Osteoblast (primary cell): ENCODE measurements around the gene FGF21. TPM values are rescaled to one million over a fixed set of nuclear protein-coding genes. Genes with fewer than 3 reads are reported as not detected.
A peak's percentile ranks its signal among the peaks of the same experiment; 100 is the strongest.

Experiments used
- DNase-seq: peaks from one replicate; pipeline ENCODE4 v3.0.0; 2011; ENCODE audit warnings: low spot score, mixed read lengths; ENCODE audit not compliant: insufficient read length; ENCODE audit errors: missing footprints
- H2AFZ ChIP-seq: 2 replicates; pipeline ENCODE4 v1.6.0; 2011; ENCODE audit warnings: mild to moderate bottlenecking, low read length
- H3K27ac ChIP-seq: 2 replicates; pipeline ENCODE4 v1.5.1; 2011; ENCODE audit warnings: mild to moderate bottlenecking, low read depth, low read length, moderate library complexity
- H3K27me3 ChIP-seq: 2 replicates; pipeline ENCODE4 v1.6.0; 2012; ENCODE audit warnings: mild to moderate bottlenecking, control low read depth, inconsistent platforms, low read length, moderate library complexity; ENCODE audit not compliant: insufficient read depth
- H3K36me3 ChIP-seq: 2 replicates; pipeline ENCODE4 v1.5.1; 2011; ENCODE audit warnings: mild to moderate bottlenecking, low read length, control low read depth, moderate library complexity; ENCODE audit not compliant: insufficient read depth
- H3K4me1 ChIP-seq: 2 replicates; pipeline ENCODE4 v1.5.1; 2011; ENCODE audit warnings: mild to moderate bottlenecking, low read length, control low read depth, moderate library complexity; ENCODE audit not compliant: insufficient read depth
- H3K4me2 ChIP-seq: 2 replicates; pipeline ENCODE4 v1.6.0; 2011; ENCODE audit warnings: mild to moderate bottlenecking, low read length; ENCODE audit not compliant: insufficient read depth
- H3K4me3 ChIP-seq: fragments of 200-600 bp; sonication (generic); 3 replicates; pipeline ENCODE4 v1.5.1; 2012; ENCODE audit warnings: mild to moderate bottlenecking, low read length, inconsistent platforms; ENCODE audit not compliant: insufficient read depth
- H3K79me2 ChIP-seq: 2 replicates; pipeline ENCODE4 v1.6.0; 2012; ENCODE audit warnings: mild to moderate bottlenecking, low read length, control low read depth, inconsistent platforms; ENCODE audit not compliant: insufficient read depth
- H3K9me3 ChIP-seq: 2 replicates; pipeline ENCODE4 v1.5.1; 2011; ENCODE audit warnings: low read depth, low read length, control low read depth
- H4K20me1 ChIP-seq: 2 replicates; pipeline ENCODE4 v1.6.0; 2012; ENCODE audit warnings: mild to moderate bottlenecking, low read length, control low read depth; ENCODE audit not compliant: insufficient read depth
- CTCF ChIP-seq: IDR thresholded peaks from 2 replicates; pipeline ENCODE4 v1.5.1; 2011; ENCODE audit warnings: mild to moderate bottlenecking, low read depth, low read length, moderate library complexity; ENCODE audit errors: extremely low read depth
- total RNA-seq: library from RNA; depleted of rRNA; stranded (reverse); fragments of >200 nt; gene quantifications from 2 replicates; pipeline ENCODE4 v1.2.3, GENCODE V29; 2012

Gene FGF21
- total RNA-seq, 1 donor = not detected

GRCh38 chr19:48720251-48720612 is 35.1 kb upstream of the FGF21 start:
- H3K79me2 ChIP-seq = peaks cover 2% of the 10 kb centered on the region
- H3K4me2 ChIP-seq = peak overlapping the region; percentile 79
- H3K4me3 ChIP-seq = peak overlapping the region; percentile 75
- no peaks in the 10 kb centered on the region for H4K20me1 ChIP-seq
- H3K9me3 ChIP-seq = no peaks in the 10 kb centered on the region
- H3K27me3 ChIP-seq = no peaks in the 10 kb centered on the region
- DNase-seq = no peak
- no peak for TF ChIP-seq CTCF
- H2AFZ ChIP-seq = peak overlapping the region; percentile 93
- peaks cover 31% of the 10 kb centered on the region for H3K4me1 ChIP-seq
- H3K27ac ChIP-seq = no peak overlapping the region
- H3K36me3 ChIP-seq = peaks cover 4% of the 10 kb centered on the region

- peaks cover 4% of the 10 kb centered on the region for H3K36me3 ChIP-seq
- H3K4me2 ChIP-seq = peak overlapping the region; percentile 79
- H2AFZ ChIP-seq = peak overlapping the region; percentile 93
- DNase-seq = peak; percentile 100
- no peaks in the 10 kb centered on the region for H3K9me3 ChIP-seq
- H3K4me3 ChIP-seq = peak overlapping the region; percentile 75
- H3K4me1 ChIP-seq = peaks cover 29% of the 10 kb centered on the region
- TF ChIP-seq CTCF = no peak
- no peaks in the 10 kb centered on the region for H3K79me2 ChIP-seq
- H4K20me1 ChIP-seq = no peaks in the 10 kb centered on the region
- no peaks in the 10 kb centered on the region for H3K27me3 ChIP-seq
- H3K27ac ChIP-seq = peak overlapping the region; percentile 89
Measured at GRCh38 chr19:48720613-48721296, 34.6 kb upstream of the FGF21 start.

- H3K9me3 ChIP-seq = no peaks in the 10 kb centered on the region
- no peak for TF ChIP-seq CTCF
- no peak overlapping the region for H3K27ac ChIP-seq
- H3K4me1 ChIP-seq = peaks cover 22% of the 10 kb centered on the region
- no peak overlapping the region for H3K4me2 ChIP-seq
- H3K36me3 ChIP-seq = peaks cover 4% of the 10 kb centered on the region
- H3K4me3 ChIP-seq = no peak overlapping the region
- H3K79me2 ChIP-seq = no peaks in the 10 kb centered on the region
- no peak overlapping the region for H2AFZ ChIP-seq
- H4K20me1 ChIP-seq = no peaks in the 10 kb centered on the region
- H3K27me3 ChIP-seq = no peaks in the 10 kb centered on the region
- DNase-seq = peak; percentile 31
Measured at GRCh38 chr19:48722196-48722708, 33.1 kb upstream of the FGF21 start.

GRCh38 chr19:48724796-48725753 is 30.2 kb upstream of the FGF21 start:
- no peak overlapping the region for H3K4me3 ChIP-seq
- H4K20me1 ChIP-seq = no peaks in the 10 kb centered on the region
- peak overlapping the region; percentile 91 for H2AFZ ChIP-seq
- H3K36me3 ChIP-seq = peaks cover 4% of the 10 kb centered on the region
- no peak for TF ChIP-seq CTCF
- no peaks in the 10 kb centered on the region for H3K9me3 ChIP-seq
- peak; percentile 97 for DNase-seq
- no peaks in the 10 kb centered on the region for H3K79me2 ChIP-seq
- H3K27me3 ChIP-seq = no peaks in the 10 kb centered on the region
- H3K27ac ChIP-seq = peak overlapping the region; percentile 69
- H3K4me2 ChIP-seq = peak overlapping the region; percentile 44
- peaks cover 19% of the 10 kb centered on the region for H3K4me1 ChIP-seq
